Mesenchymal stem cell (in vitro differentiated cells and primary cell): ENCODE data around the gene C8G.

Experiments used
- DNase-seq: peaks from one replicate; pipeline ENCODE4 v3.0.0-alpha.2; 2013
- H2AFZ ChIP-seq: one replicate; pipeline ENCODE4 v1.6.1; 2013; ENCODE audit warnings: low read depth, mild to moderate bottlenecking, control low read depth, inconsistent platforms, low read length, moderate library complexity
- H2AK5ac ChIP-seq: 2 replicates; pipeline ENCODE4 v1.6.1; 2013; ENCODE audit warnings: low read length, moderate library complexity, mild to moderate bottlenecking, inconsistent platforms; ENCODE audit not compliant: severe bottlenecking
- H2BK120ac ChIP-seq: one replicate; pipeline ENCODE4 v1.6.1; 2013; ENCODE audit warnings: low read depth, mild to moderate bottlenecking, inconsistent platforms, low read length, moderate library complexity
- H2BK12ac ChIP-seq, 2 experiments: one replicate each; pipeline ENCODE4 v1.6.1; 2013; ENCODE audit warnings: inconsistent platforms in 2 of 2, low read length in 2 of 2, mild to moderate bottlenecking in 2 of 2, moderate library complexity in 2 of 2, control low read depth in 1 of 2
- H2BK15ac ChIP-seq: one replicate; pipeline ENCODE4 v1.6.1; 2013; ENCODE audit warnings: mild to moderate bottlenecking, low read depth, inconsistent platforms; ENCODE audit not compliant: poor library complexity, severe bottlenecking
- H2BK5ac ChIP-seq: 2 replicates; pipeline ENCODE4 v1.6.1; 2013; ENCODE audit warnings: low read depth, mild to moderate bottlenecking, low read length, control low read depth, inconsistent platforms; ENCODE audit not compliant: poor library complexity, severe bottlenecking
- H3K14ac ChIP-seq, 2 experiments: one replicate each; pipeline ENCODE4 v1.6.1; 2013; ENCODE audit warnings: inconsistent platforms in 2 of 2, low read length in 2 of 2, control low read depth in 1 of 2, mild to moderate bottlenecking in 1 of 2, moderate library complexity in 1 of 2
- H3K18ac ChIP-seq, 2 experiments: one replicate each; pipeline ENCODE4 v1.6.1; 2013; ENCODE audit warnings: inconsistent platforms in 2 of 2, low read length in 2 of 2, control low read depth in 1 of 2, low read depth in 1 of 2, mild to moderate bottlenecking in 1 of 2
- H3K23ac ChIP-seq, 2 experiments: one replicate each; pipeline ENCODE4 v1.6.1; 2013; ENCODE audit warnings: inconsistent platforms in 2 of 2, low read length in 2 of 2, mild to moderate bottlenecking in 2 of 2, moderate library complexity in 2 of 2, control low read depth in 1 of 2
- H3K27ac ChIP-seq: 2 replicates; pipeline ENCODE4 v1.5.1; 2013; ENCODE audit warnings: mild to moderate bottlenecking, moderate library complexity, low read length, control low read depth, inconsistent platforms; ENCODE audit not compliant: poor library complexity, severe bottlenecking
- H3K27me3 ChIP-seq, 2 experiments: 2 replicates each; pipeline versions ENCODE4 v1.6.1 to v1.7.0; 2013; ENCODE audit warnings: low read length in 2 of 2, mild to moderate bottlenecking in 2 of 2, moderate library complexity in 2 of 2, control low read depth in 1 of 2, inconsistent platforms in 1 of 2; ENCODE audit not compliant: control insufficient read depth in 1 of 2, insufficient read depth in 1 of 2
- H3K36me3 ChIP-seq, 2 experiments: 2 replicates each; pipeline versions ENCODE4 v1.6.1 to v1.7.0; 2013; ENCODE audit warnings: low read length in 2 of 2, control low read depth in 1 of 2, inconsistent platforms in 1 of 2, low read depth in 1 of 2, mild to moderate bottlenecking in 1 of 2; ENCODE audit not compliant: insufficient read depth in 2 of 2, control insufficient read depth in 1 of 2
- H3K4ac ChIP-seq, 2 experiments: one replicate each; pipeline ENCODE4 v1.6.1; 2013; ENCODE audit warnings: inconsistent platforms in 2 of 2, low read length in 2 of 2, mild to moderate bottlenecking in 2 of 2, moderate library complexity in 2 of 2, control low read depth in 1 of 2, low read depth in 1 of 2
- H3K4me1 ChIP-seq: 2 replicates; pipeline ENCODE4 v1.6.1; 2013; ENCODE audit warnings: low read depth, low read length, control low read depth; ENCODE audit not compliant: control insufficient read depth, insufficient read depth
- H3K4me2 ChIP-seq: 2 replicates; pipeline ENCODE4 v1.6.1; 2013; ENCODE audit warnings: low read length, mild to moderate bottlenecking, inconsistent platforms; ENCODE audit not compliant: poor library complexity, severe bottlenecking
- H3K4me3 ChIP-seq, 2 experiments: 2 replicates each; pipeline versions ENCODE4 v1.5.1 to v1.7.0; 2013; ENCODE audit warnings: low read length in 2 of 2, mild to moderate bottlenecking in 2 of 2, control low read depth in 1 of 2, low read depth in 1 of 2; ENCODE audit not compliant: insufficient read depth in 1 of 2
- H3K79me1 ChIP-seq: replicated peaks from 2 replicates; pipeline ENCODE4 v1.6.1; 2013; ENCODE audit warnings: mild to moderate bottlenecking, control low read depth, low read length, inconsistent platforms; ENCODE audit not compliant: poor library complexity, severe bottlenecking
- H3K9ac ChIP-seq: 2 replicates; pipeline ENCODE4 v1.7.0; 2013; ENCODE audit warnings: mild to moderate bottlenecking, low read length, moderate library complexity
- H3K9me3 ChIP-seq: 2 replicates; pipeline ENCODE4 v1.7.0; 2013; ENCODE audit warnings: mild to moderate bottlenecking, low read length; ENCODE audit not compliant: control insufficient read depth
- H4K8ac ChIP-seq: one replicate; pipeline ENCODE4 v1.6.1; 2013; ENCODE audit warnings: inconsistent platforms, mild to moderate bottlenecking, low read length, moderate library complexity
- H4K91ac ChIP-seq: one replicate; pipeline ENCODE4 v1.6.1; 2013; ENCODE audit warnings: mild to moderate bottlenecking, low read length, inconsistent platforms
- WGBS: methylation state at CpG from one replicate; pipeline ENCODE4 v1.1.7; 2013; ENCODE audit warnings: mixed read lengths; 5-methylcytosine and 5-hydroxymethylcytosine counted together

The C8G gene

DNA sequence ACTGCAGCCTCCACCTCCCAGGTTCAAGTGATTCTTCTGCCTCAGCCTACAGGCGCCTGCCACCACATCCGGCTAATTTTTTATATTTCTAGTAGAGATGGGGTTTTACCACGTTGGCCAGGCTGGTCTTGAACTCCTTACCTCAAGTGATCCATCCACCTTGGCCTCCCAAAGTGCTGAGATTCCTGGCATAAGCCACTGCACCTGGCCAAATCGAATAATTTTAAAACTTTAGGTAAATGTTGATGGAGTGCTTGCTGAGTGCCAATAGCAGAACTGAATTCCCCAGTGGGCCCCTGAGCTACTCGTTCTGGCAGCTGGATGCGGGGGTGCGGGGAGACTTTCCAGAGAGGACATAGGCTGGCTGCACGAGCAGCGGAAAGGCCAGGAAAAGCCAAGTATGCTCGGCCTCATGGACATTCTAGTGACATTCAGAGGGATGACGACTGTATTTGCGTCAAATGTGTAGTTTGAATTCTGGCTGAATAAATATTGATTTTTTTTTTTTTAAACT lies 41.9 kb upstream of the C8G start:
- Histone ChIP-seq H3K9ac (peak overlapping the region; percentile 3), H3K4me1 (peaks cover 26% of the 10 kb centered on the region), H3K18ac (no peak overlapping the region), H4K8ac (no peak overlapping the region), H3K79me1 (peaks cover 40% of the 10 kb centered on the region), H3K36me3 (peaks cover 36 to 51% of the 10 kb centered on the region in 2 experiments), H2BK15ac (no peak overlapping the region), H2BK120ac (no peak overlapping the region), H3K14ac (no peak overlapping the region), H2BK5ac (no peak overlapping the region), H3K9me3 (no peaks in the 10 kb centered on the region), H2AK5ac (no peak overlapping the region), H4K91ac (no peak overlapping the region), H3K4me3 (no peak overlapping the region), H2AFZ (no peak overlapping the region), H3K27me3 (no peaks in the 10 kb centered on the region), H3K4me2 (no peak overlapping the region), H2BK12ac (no peak overlapping the region), H3K27ac (no peak overlapping the region), H3K23ac (no peak overlapping the region), H3K4ac (no peak overlapping the region)
- WGBS, result 96% methylated on average over 12 of the region's 12 CpGs
- no peak for DNase-seq

DNA sequence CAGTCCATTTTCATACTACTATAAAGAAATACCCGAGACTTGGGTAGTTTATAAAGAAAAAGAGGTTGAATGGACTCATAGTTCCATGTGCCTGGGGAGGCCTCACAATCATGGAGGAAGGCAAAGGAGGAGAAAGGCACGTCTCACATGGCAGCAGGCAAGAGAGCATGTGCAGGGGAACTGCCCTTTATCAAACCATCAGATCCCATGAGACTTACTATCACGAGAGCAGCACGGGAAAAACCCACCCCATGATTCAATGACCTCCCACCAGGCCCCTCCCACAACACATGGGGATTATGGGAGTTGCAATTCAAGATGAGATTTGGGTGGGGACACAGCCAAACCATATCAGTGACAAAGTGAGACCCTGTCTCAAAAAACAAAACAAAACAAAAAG lies 38.8 kb upstream of the C8G start:
- peaks cover 44% of the 10 kb centered on the region for H3K79me1 ChIP-seq
- H4K8ac ChIP-seq, result no peak overlapping the region
- H4K91ac ChIP-seq, result no peak overlapping the region
- no peak overlapping the region for H2BK15ac ChIP-seq
- H3K4ac ChIP-seq, result no peak overlapping the region
- H3K18ac ChIP-seq, result no peak overlapping the region
- no peak overlapping the region for H3K23ac ChIP-seq
- H3K27me3 ChIP-seq, result no peaks in the 10 kb centered on the region
- no peak overlapping the region for H3K9ac ChIP-seq
- peaks cover 30 to 51% of the 10 kb centered on the region in 2 experiments for H3K36me3 ChIP-seq
- H2BK12ac ChIP-seq, result no peak overlapping the region
- H3K4me3 ChIP-seq, result no peak overlapping the region
- no peak overlapping the region for H3K27ac ChIP-seq
- WGBS, result 80% methylated on average over 1 of the region's 4 CpGs
- H2AFZ ChIP-seq, result no peak overlapping the region
- H2BK5ac ChIP-seq, result no peak overlapping the region
- H3K14ac ChIP-seq, result no peak overlapping the region
- H2BK120ac ChIP-seq, result no peak overlapping the region
- no peak overlapping the region for H2AK5ac ChIP-seq
- H3K4me2 ChIP-seq, result no peak overlapping the region
- H3K9me3 ChIP-seq, result no peaks in the 10 kb centered on the region
- H3K4me1 ChIP-seq, result peaks cover 19% of the 10 kb centered on the region
- DNase-seq, result no peak

DNA sequence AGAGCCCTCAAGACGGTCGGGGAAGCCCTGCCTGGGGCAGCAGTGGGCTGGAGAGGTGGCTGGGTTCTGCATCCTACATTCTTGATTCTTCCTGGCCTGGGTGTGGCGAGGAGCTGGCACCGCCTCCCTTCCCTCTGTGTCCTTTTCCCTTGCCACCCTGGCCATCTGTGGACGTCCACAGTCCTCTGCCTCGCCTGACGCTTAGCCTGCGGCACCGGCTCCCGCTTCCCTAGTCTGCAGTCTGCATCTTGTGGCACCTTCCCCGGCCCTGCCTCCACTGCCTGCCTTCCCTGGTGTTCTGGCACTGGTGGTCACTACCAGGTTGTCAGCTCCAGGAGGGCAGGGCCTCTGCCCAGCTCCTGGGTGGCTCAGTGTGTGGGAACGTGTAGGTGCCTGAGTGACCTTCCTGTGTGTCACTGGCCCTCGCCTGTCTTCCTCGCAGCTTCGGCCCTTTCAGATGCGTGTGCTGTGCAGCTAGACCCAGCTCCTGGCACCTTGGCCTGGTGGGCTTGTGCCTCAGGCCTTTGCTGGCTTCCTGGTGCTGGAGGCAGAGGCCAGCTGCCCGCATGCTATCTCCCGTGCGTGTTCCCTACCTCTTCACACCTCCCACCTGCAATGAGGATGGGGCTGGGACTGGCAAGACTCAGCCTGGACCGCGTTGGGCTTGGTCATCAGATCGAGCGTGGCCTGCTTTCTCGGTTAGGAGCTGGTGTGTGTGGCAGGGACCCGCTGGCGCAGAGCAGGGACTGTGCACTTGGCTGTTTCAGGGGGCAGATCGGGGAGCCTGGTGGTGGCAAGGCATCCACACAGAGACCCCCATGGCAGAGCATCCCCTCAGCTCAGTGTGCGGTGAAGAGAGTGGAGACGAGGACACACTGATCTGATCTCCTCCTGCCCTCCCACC lies 37.8 kb upstream of the C8G start:
- no peak overlapping the region for H2AK5ac ChIP-seq
- DNase-seq, result no peak
- 96% methylated on average over 29 of the region's 29 CpGs for WGBS
- no peak overlapping the region for H3K4me3 ChIP-seq
- peaks cover 29 to 49% of the 10 kb centered on the region in 2 experiments for H3K36me3 ChIP-seq
- H4K8ac ChIP-seq, result no peak overlapping the region
- no peak overlapping the region for H4K91ac ChIP-seq
- H3K4me2 ChIP-seq, result no peak overlapping the region
- no peak overlapping the region for H3K9ac ChIP-seq
- H3K4ac ChIP-seq, result no peak overlapping the region
- peaks cover 9% of the 10 kb centered on the region for H3K4me1 ChIP-seq
- H2BK12ac ChIP-seq, result no peak overlapping the region
- no peak overlapping the region for H2BK15ac ChIP-seq
- H3K27ac ChIP-seq, result no peak overlapping the region
- peaks cover 45% of the 10 kb centered on the region for H3K79me1 ChIP-seq
- no peak overlapping the region for H3K23ac ChIP-seq
- no peak overlapping the region for H3K18ac ChIP-seq
- H3K9me3 ChIP-seq, result no peaks in the 10 kb centered on the region
- H2AFZ ChIP-seq, result no peak overlapping the region
- no peak overlapping the region for H3K14ac ChIP-seq
- H2BK120ac ChIP-seq, result no peak overlapping the region
- no peaks in the 10 kb centered on the region for H3K27me3 ChIP-seq
- H2BK5ac ChIP-seq, result no peak overlapping the region

DNA sequence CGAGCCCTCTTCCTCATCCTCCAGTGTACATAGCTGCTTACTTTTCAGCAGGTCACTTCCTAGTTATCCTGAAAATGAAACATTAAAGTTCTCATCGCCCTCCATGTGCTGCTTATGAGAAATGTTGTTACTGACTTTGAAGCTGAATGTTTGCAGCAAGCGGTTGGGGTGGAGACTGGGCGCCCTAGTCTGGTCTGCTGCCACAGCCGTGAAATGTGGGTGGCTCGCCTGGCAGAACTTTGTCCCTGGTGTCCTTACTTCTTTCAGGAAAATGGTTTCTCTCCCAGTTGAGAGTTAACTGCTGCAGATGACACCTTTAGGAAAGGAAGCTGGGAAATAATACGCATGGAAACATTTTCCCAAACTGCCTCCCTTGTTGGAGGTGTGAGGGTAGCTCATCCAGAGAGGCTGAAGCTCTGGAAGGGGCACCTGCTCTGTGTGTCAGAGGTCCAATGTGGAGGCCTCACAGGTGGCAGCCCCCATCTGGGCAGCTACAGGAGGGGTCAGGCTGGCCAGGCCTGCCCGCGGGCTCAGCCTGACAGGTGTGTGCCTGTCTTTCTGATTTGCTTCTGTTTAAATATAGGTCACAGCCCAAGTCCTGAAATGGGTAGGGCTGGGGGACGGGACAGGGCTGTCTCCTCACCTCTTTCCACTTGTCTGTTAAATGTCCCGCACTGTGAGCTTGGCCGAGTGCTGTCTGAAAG lies 34.7 kb upstream of the C8G start:
- Histone ChIP-seq H2BK12ac (no peak overlapping the region), H4K8ac (no peak overlapping the region), H3K4me1 (peaks cover 1% of the 10 kb centered on the region), H4K91ac (no peak overlapping the region), H3K18ac (no peak overlapping the region), H3K27me3 (no peaks in the 10 kb centered on the region), H3K4me3 (no peak overlapping the region), H3K9me3 (no peaks in the 10 kb centered on the region), H3K14ac (no peak overlapping the region), H3K4ac (no peak overlapping the region), H2BK5ac (no peak overlapping the region), H2BK15ac (no peak overlapping the region), H2AK5ac (no peak overlapping the region), H3K4me2 (no peak overlapping the region), H2AFZ (no peak overlapping the region), H3K79me1 (peaks cover 43% of the 10 kb centered on the region), H3K27ac (no peak overlapping the region), H3K9ac (no peak overlapping the region), H3K23ac (no peak overlapping the region), H2BK120ac (no peak overlapping the region), H3K36me3 (peaks cover 35 to 54% of the 10 kb centered on the region in 2 experiments)
- 98% methylated on average over 11 of the region's 12 CpGs for WGBS
- no peak for DNase-seq
